Left ventricle myocardium inferior (tissue), 1 donor: ENCODE data around the gene LAPTM4A. TPM values are rescaled to one million over a fixed set of nuclear protein-coding genes. Genes with fewer than 3 reads are reported as not detected.
A peak's percentile ranks its signal among the peaks of the same experiment; 100 is the strongest.

Experiments
- DNase-seq: peaks from one replicate; pipeline ENCODE4 v3.0.0-alpha.2; 2020
- H3K27ac ChIP-seq: fragments of 200-600 bp; replicated peaks from 2 replicates; pipeline ENCODE4 v1.8.0; 2021
- H3K27me3 ChIP-seq: fragments of 200-600 bp; 2 replicates; pipeline ENCODE4 v1.8.0; 2021; ENCODE audit warnings: low read depth
- H3K36me3 ChIP-seq: fragments of 200-600 bp; 2 replicates; pipeline ENCODE4 v1.8.0; 2021
- H3K4me1 ChIP-seq: fragments of 200-600 bp; 2 replicates; pipeline ENCODE4 v1.8.0; 2021
- H3K4me3 ChIP-seq: fragments of 200-600 bp; 2 replicates; pipeline ENCODE4 v1.8.0; 2021; ENCODE audit warnings: mild to moderate bottlenecking, moderate library complexity
- H3K9me3 ChIP-seq: fragments of 200-600 bp; replicated peaks from 2 replicates; pipeline ENCODE4 v1.8.0; 2021
- CTCF ChIP-seq: fragments of 200-600 bp; IDR thresholded peaks from 2 replicates; pipeline ENCODE4 v1.8.0; 2021; ENCODE audit warnings: antibody characterized with exemption, mild to moderate bottlenecking, borderline replicate concordance
- intact Hi-C: fragments of 100-400 bp; cut with micrococcal nuclease; formaldehyde crosslinking; loops from one replicate; pipeline ENCODE4 v1.11.0; 2022
- total RNA-seq: library from RNA; stranded (reverse); fragmentation: NEBNext Ultra II Directional; extraction: Animal tissue kit (Norgen Biotek cat#: 25700); gene quantifications from one replicate; pipeline ENCODE4 v1.2.1, GENCODE V29; 2021
- donor health status: DM: no; HTN: yes; CAD: no; lungs with severe emphysema.

LAPTM4A gene
- total RNA-seq, 1 donor from 2014 or later, result 201 TPM

GRCh38 chr2:20044778-20045177 lies 6.7 kb downstream of the LAPTM4A start:
- Histone ChIP-seq H3K4me3 (no peak overlapping the region), H3K27ac (no peak overlapping the region), H3K4me1 (peaks cover 96% of the 10 kb centered on the region), H3K27me3 (no peaks in the 10 kb centered on the region), H3K9me3 (no peaks in the 10 kb centered on the region), H3K36me3 (peaks cover 12% of the 10 kb centered on the region)
- no peak for DNase-seq
- no peak for TF ChIP-seq CTCF
- intact Hi-C loops, result no loop called here

GRCh38 chr2:20042531-20042930 lies 8.9 kb downstream of the LAPTM4A start:
- intact Hi-C loops, result no loop called here
- Histone ChIP-seq H3K27ac (peak overlapping the region; percentile 4), H3K4me1 (peaks cover 92% of the 10 kb centered on the region), H3K36me3 (peaks cover 34% of the 10 kb centered on the region), H3K27me3 (no peaks in the 10 kb centered on the region), H3K9me3 (no peaks in the 10 kb centered on the region), H3K4me3 (no peak overlapping the region)
- no peak for DNase-seq
- no peak for TF ChIP-seq CTCF

- no peaks in the 10 kb centered on the region for H3K9me3 ChIP-seq
- H3K36me3 ChIP-seq, result peaks cover 51% of the 10 kb centered on the region
- intact Hi-C loops, result no loop called here
- H3K4me3 ChIP-seq, result no peak overlapping the region
- no peak for TF ChIP-seq CTCF
- no peaks in the 10 kb centered on the region for H3K27me3 ChIP-seq
- DNase-seq, result no peak
- H3K4me1 ChIP-seq, result peaks cover 96% of the 10 kb centered on the region
- H3K27ac ChIP-seq, result no peak overlapping the region
These were observed 10.8 kb downstream of the LAPTM4A start for GRCh38 chr2:20040489-20041172.

- H3K4me1 ChIP-seq, result peaks cover 93% of the 10 kb centered on the region
- H3K27ac ChIP-seq, result peak overlapping the region; percentile 10
These were observed 13.8 kb downstream of the LAPTM4A start for GRCh38 chr2:20037660-20038059.

GRCh38 chr2:20035955-20036666 lies 15.3 kb downstream of the LAPTM4A start:
- intact Hi-C loops, result no loop called here
- Histone ChIP-seq H3K4me1 (peaks cover 77% of the 10 kb centered on the region), H3K4me3 (no peak overlapping the region), H3K27ac (peak overlapping the region; percentile 77), H3K27me3 (no peaks in the 10 kb centered on the region), H3K36me3 (peaks cover 96% of the 10 kb centered on the region), H3K9me3 (no peaks in the 10 kb centered on the region)
- DNase-seq, result no peak
- no peak for TF ChIP-seq CTCF

More at GRCh38 chr2:20037660-20038059, 13.8 kb downstream of the LAPTM4A start:
- Histone ChIP-seq H3K9me3 (no peaks in the 10 kb centered on the region), H3K4me3 (no peak overlapping the region), H3K27me3 (no peaks in the 10 kb centered on the region), H3K36me3 (peaks cover 81% of the 10 kb centered on the region)
- no peak for TF ChIP-seq CTCF
- intact Hi-C loops, result no loop called here
- DNase-seq, result no peak
